Measurements from ENCODE around the gene APOBEC3F. TPM values are rescaled to one million over a fixed set of nuclear protein-coding genes. Genes with fewer than 3 reads are reported as not detected.

The APOBEC3F gene
- total RNA-seq, 3 donors from 2014 or later, result 1.9 to 7.9 (median 5.9) TPM

- intact Hi-C loops (cut with DNase I; ENCODE audit: low total_unique reads), result no loop called here
- no peaks in the 10 kb centered on the region for H3K9me3 ChIP-seq
- no peak within 1 kb of the TSS for H3K4me3 ChIP-seq
- TF ChIP-seq POLR2A (IDR thresholded peaks at IDR 0.05), result no peak
- no peak for TF ChIP-seq CTCF (IDR thresholded peaks at IDR 0.05)
- TF ChIP-seq POLR2AphosphoS5 (IDR thresholded peaks at IDR 0.05), result no peak
- H3K36me3 ChIP-seq, result no peaks in the 10 kb centered on the region
- H3K27me3 ChIP-seq, result no peaks in the 10 kb centered on the region
- peak in 1 of 2 donors; percentile 59 for DNase-seq (ENCODE audit: low spot score in 2 of 2)
- H3K4me1 ChIP-seq, result peaks cover 0 to 5% of the 10 kb centered on the region in 2 donors
- peak within 1 kb of the TSS; percentile 68 to 85 for H3K27ac ChIP-seq
Observed at GRCh38 chr22:39097098-39098020, 56.7 kb downstream of the APOBEC3F start, which contains the start of gene APOBEC3H. Gene APOBEC3H, plus strand, starts transcription at chr22:39097244. Its CDS starts 3,035 bp downstream, at chr22:39100279.

DNA sequence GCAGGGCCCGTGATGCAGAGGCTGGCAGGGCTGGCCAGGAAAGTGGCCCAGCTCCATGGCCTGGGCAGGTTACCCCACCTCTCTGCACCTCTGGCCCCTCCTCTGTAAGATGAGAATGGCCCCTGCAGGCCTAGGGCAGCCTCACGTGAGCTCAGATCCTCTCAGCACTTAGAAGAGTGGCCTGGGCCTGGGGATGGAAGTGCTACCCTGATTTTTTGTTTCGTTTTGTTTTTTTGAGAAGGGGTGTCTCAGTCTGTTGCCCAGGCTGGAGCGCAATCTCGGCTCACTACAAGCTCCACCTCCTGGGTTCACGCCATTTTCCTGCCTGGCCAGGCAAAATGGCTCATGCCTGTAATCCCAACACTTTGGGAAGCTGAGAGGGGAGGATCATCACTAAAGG is 57.4 kb downstream of the APOBEC3F start:
- H3K36me3 ChIP-seq, result no peaks in the 10 kb centered on the region
- no peaks in the 10 kb centered on the region for H3K27me3 ChIP-seq
- TF ChIP-seq CTCF (IDR thresholded peaks at IDR 0.05) (no peak), POLR2A (IDR thresholded peaks at IDR 0.05) (no peak), POLR2AphosphoS5 (IDR thresholded peaks at IDR 0.05) (no peak)
- H3K9me3 ChIP-seq, result no peaks in the 10 kb centered on the region
- peak overlapping the region; percentile 68 to 85 for H3K27ac ChIP-seq
- no peak overlapping the region for H3K4me3 ChIP-seq
- intact Hi-C loops (cut with DNase I; ENCODE audit: low total_unique reads), result no loop called here
- H3K4me1 ChIP-seq, result peaks cover 0 to 5% of the 10 kb centered on the region in 2 donors
- no peak for DNase-seq (ENCODE audit: low spot score in 2 of 2)

DNA sequence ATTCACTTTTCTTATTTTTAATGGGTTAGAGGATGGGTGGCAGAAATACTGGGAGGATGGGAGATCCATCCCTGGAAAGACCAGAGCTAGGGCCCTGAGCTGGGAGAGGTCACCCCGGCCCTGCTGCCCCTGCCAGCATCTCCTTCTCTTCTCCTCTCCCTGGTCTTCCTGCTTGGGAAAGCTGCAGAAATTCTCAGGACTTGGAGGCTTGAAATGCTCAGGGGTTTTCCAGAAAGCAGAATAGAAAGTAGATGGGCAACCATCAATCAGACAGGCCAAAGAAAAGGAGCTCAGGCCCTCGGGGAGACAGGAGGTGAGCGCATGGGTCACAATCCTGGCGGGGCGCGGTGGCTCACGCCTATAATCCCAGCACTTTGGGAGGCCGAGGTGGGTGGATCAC is 57.9 kb downstream of the APOBEC3F start:
- no peaks in the 10 kb centered on the region for H3K27me3 ChIP-seq
- DNase-seq (ENCODE audit: low spot score in 2 of 2), result no peak
- H3K4me1 ChIP-seq, result peaks cover 0 to 5% of the 10 kb centered on the region in 2 donors
- no peaks in the 10 kb centered on the region for H3K9me3 ChIP-seq
- H3K4me3 ChIP-seq, result no peak overlapping the region
- H3K27ac ChIP-seq, result peak overlapping the region in 1 of 2 donors; percentile 85
- no peak for TF ChIP-seq POLR2AphosphoS5 (IDR thresholded peaks at IDR 0.05)
- intact Hi-C loops (cut with DNase I; ENCODE audit: low total_unique reads), result no loop called here
- no peaks in the 10 kb centered on the region for H3K36me3 ChIP-seq

- DNase-seq (ENCODE audit: low spot score in 2 of 2), result no peak
- Histone ChIP-seq H3K36me3 (no peaks in the 10 kb centered on the region), H3K27ac (no peak overlapping the region), H3K4me1 (peaks cover 0 to 5% of the 10 kb centered on the region in 2 donors), H3K4me3 (no peak overlapping the region), H3K27me3 (no peaks in the 10 kb centered on the region), H3K9me3 (no peaks in the 10 kb centered on the region)
- TF ChIP-seq POLR2A (IDR thresholded peaks at IDR 0.05), result no peak
- no peak for TF ChIP-seq CTCF (IDR thresholded peaks at IDR 0.05)
- no peak for TF ChIP-seq POLR2AphosphoS5 (IDR thresholded peaks at IDR 0.05)
- intact Hi-C loops (cut with DNase I; ENCODE audit: low total_unique reads), result no loop called here
Observed at GRCh38 chr22:39101226-39101625, 60.6 kb downstream of the APOBEC3F start.

GRCh38 chr22:39103431-39103830 is 62.8 kb downstream of the APOBEC3F start:
- no peak for TF ChIP-seq POLR2A (IDR thresholded peaks at IDR 0.05)
- TF ChIP-seq POLR2AphosphoS5 (IDR thresholded peaks at IDR 0.05), result no peak
- TF ChIP-seq CTCF (IDR thresholded peaks at IDR 0.05), result no peak
- Histone ChIP-seq H3K9me3 (no peaks in the 10 kb centered on the region), H3K4me3 (no peak overlapping the region), H3K27me3 (no peaks in the 10 kb centered on the region), H3K27ac (no peak overlapping the region), H3K36me3 (no peaks in the 10 kb centered on the region), H3K4me1 (no peaks in the 10 kb centered on the region)
- DNase-seq (ENCODE audit: low spot score in 2 of 2), result no peak
- intact Hi-C loops (cut with DNase I; ENCODE audit: low total_unique reads), result no loop called here

Other genes with a start within 250 kb of the APOBEC3F start
- 10 to 100 TPM; 17.8 to 31.2 (median 21.3) TPM for gene DNAL4, start 246.7 kb upstream of the APOBEC3F start, total RNA-seq
- 1 to 10 TPM; 3.7 to 4.6 (median 4.5) TPM for gene NPTXR, start 196.8 kb upstream of the APOBEC3F start, total RNA-seq
- gene CBX6, start 168.6 kb upstream of the APOBEC3F start, total RNA-seq, result 10 to 100 TPM; 20.2 to 34.7 (median 25.9) TPM
- under 1 TPM in 1 of 3 donors, not detected in 2; 0.44 TPM for gene APOBEC3A, start 83.3 kb upstream of the APOBEC3F start, total RNA-seq
- 1 to 10 TPM in 1 of 3 donors, under 1 TPM in 1, not detected in 1; 0.33 to 2.2 TPM for gene APOBEC3B, start 58.5 kb upstream of the APOBEC3F start, total RNA-seq
- gene APOBEC3C, start 26.6 kb upstream of the APOBEC3F start, total RNA-seq, result 1 to 10 TPM; 6.9 to 9.5 (median 7.0) TPM
- gene APOBEC3D, start 19.7 kb upstream of the APOBEC3F start, total RNA-seq, result 1 to 10 TPM; 1.3 to 4.0 (median 3.9) TPM
- gene APOBEC3G, start 36.4 kb downstream of the APOBEC3F start, total RNA-seq, result 10 to 100 TPM in 2 of 3 donors, 1 to 10 TPM in 1; 7.2 to 14.1 (median 13.3) TPM
- gene APOBEC3H, start 56.4 kb downstream of the APOBEC3F start, total RNA-seq, result under 1 TPM in 1 of 3 donors, not detected in 2; 0.32 TPM
- 10 to 100 TPM; 57.1 to 71.9 (median 71.1) TPM for gene CBX7, start 111.8 kb downstream of the APOBEC3F start, total RNA-seq
- gene PDGFB, start 204.1 kb downstream of the APOBEC3F start, total RNA-seq, result 10 to 100 TPM in 1 of 3 donors, 1 to 10 TPM in 2; 5.3 to 11.1 (median 8.5) TPM